ENCODE data around the gene PPM1N. TPM values are rescaled to one million over a fixed set of nuclear protein-coding genes. Genes with fewer than 3 reads are reported as not detected.
A peak's percentile ranks its signal among the peaks of the same experiment; 100 is the strongest.

Gene PPM1N
- total and polyA plus RNA-seq, 2 of the 13 experiments (the other 11 are each of a cell fraction or from before 2014, with no cell fraction given): 0.31 to 1.8 TPM

DNA sequence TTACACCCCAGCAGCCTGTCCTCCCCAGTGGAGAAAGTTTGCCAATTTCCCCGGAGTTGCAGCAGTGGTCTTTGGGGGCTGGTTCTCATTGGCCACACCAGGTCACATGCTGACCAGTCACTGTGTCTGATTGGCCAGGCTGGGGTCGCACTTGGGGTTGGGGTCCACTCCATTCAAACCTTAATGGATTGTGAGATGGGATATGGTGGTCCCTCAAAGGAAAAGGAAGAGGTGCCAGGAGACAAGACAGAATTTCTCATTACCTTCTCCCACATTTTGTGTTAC lies 3.4 kb downstream of the PPM1N start:
- Histone ChIP-seq H3K9ac (ENCODE audit: insufficient read depth, low read depth, low read length) (no peak overlapping the region), H3K36me3 (replicated peaks in 1 of 2; ENCODE audit: control insufficient read depth in 1 of 2, insufficient read depth in 2 of 2, low read length in 2 of 2) (no peaks in the 10 kb centered on the region), H3K9me3 (ENCODE audit: low read length) (no peaks in the 10 kb centered on the region), H3K4me2 (ENCODE audit: low read depth, low read length) (no peak overlapping the region), H3K4me1 (ENCODE audit: insufficient read depth, low read length) (peaks cover 50% of the 10 kb centered on the region), H3K27me3 (ENCODE audit: control insufficient read depth in 1 of 2, insufficient read depth in 2 of 2, low read length in 2 of 2) (no peaks in the 10 kb centered on the region; a peak in 1 of 5 replicates), H3K79me2 (ENCODE audit: insufficient read depth, low read length) (no peaks in the 10 kb centered on the region), H2AFZ (ENCODE audit: low read length) (no peak overlapping the region), H4K20me1 (ENCODE audit: insufficient read depth, low read length) (no peaks in the 10 kb centered on the region), H3K27ac (ENCODE audit: extremely low read length, insufficient read depth, low read length) (no peak overlapping the region), H3K4me3 (replicated peaks in 1 of 3; ENCODE audit: insufficient read depth in 1 of 3, low read depth in 2 of 3, low read length in 3 of 3) (no peak overlapping the region)
- intact Hi-C loops (cut with micrococcal nuclease; ENCODE audit: unreplicated experiment): no loop called here
- BruUV-seq (replicated peaks): no TSS peak
- in situ Hi-C loops (cut with HindIII; ENCODE audit: extremely low pct_ligation_motif_present, low pct_unique_long_range_greater_than_20kb): no loop called here
- FAIRE-seq: no peak
- DNase-seq (ENCODE audit: low spot score): no peak
- WGBS (ENCODE audit: low lambda C conversion rate): 24% methylated on average over 2 of the region's 2 CpGs
- no peak for ATAC-seq
- ChIA-PET CTCF (ENCODE audit: low intra/inter-chr PET ratio, low total read pairs) (no interaction called here), POLR2A (no interaction called here)
- TF ChIP-seq ZNF33A (CRISPR knock-in tag; IDR thresholded peaks at IDR 0.05; ENCODE audit: borderline replicate concordance) (no peak), ZNF501 (CRISPR knock-in tag; IDR thresholded peaks at IDR 0.05) (no peak), ZMYM2 (CRISPR knock-in tag; IDR thresholded peaks at IDR 0.05) (no peak), TP53 (CRISPR knock-in tag; conservative IDR thresholded peaks at IDR 0.05) (no peak), STAG1 (CRISPR knock-in tag; IDR thresholded peaks at IDR 0.05) (no peak), ZFP82 (CRISPR knock-in tag; IDR thresholded peaks at IDR 0.05; ENCODE audit: borderline replicate concordance) (no peak), ZNF224 (CRISPR knock-in tag; IDR thresholded peaks at IDR 0.05) (no peak), ZZZ3 (CRISPR knock-in tag; IDR thresholded peaks at IDR 0.05; ENCODE audit: borderline replicate concordance) (no peak), SNAI1 (CRISPR knock-in tag; IDR thresholded peaks at IDR 0.05; ENCODE audit: borderline replicate concordance) (no peak), POLR2A (IDR thresholded peaks at IDR 0.05; ENCODE audit: insufficient read depth in 1 of 2, low read depth in 2 of 2, low read length in 2 of 2) (no peak)
- TF ChIP-seq, protein P1, sequence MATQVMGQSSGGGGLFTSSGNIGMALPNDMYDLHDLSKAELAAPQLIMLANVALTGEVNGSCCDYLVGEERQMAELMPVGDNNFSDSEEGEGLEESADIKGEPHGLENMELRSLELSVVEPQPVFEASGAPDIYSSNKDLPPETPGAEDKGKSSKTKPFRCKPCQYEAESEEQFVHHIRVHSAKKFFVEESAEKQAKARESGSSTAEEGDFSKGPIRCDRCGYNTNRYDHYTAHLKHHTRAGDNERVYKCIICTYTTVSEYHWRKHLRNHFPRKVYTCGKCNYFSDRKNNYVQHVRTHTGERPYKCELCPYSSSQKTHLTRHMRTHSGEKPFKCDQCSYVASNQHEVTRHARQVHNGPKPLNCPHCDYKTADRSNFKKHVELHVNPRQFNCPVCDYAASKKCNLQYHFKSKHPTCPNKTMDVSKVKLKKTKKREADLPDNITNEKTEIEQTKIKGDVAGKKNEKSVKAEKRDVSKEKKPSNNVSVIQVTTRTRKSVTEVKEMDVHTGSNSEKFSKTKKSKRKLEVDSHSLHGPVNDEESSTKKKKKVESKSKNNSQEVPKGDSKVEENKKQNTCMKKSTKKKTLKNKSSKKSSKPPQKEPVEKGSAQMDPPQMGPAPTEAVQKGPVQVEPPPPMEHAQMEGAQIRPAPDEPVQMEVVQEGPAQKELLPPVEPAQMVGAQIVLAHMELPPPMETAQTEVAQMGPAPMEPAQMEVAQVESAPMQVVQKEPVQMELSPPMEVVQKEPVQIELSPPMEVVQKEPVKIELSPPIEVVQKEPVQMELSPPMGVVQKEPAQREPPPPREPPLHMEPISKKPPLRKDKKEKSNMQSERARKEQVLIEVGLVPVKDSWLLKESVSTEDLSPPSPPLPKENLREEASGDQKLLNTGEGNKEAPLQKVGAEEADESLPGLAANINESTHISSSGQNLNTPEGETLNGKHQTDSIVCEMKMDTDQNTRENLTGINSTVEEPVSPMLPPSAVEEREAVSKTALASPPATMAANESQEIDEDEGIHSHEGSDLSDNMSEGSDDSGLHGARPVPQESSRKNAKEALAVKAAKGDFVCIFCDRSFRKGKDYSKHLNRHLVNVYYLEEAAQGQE (IDR thresholded peaks at IDR 0.05; ENCODE audit: borderline replicate concordance in 1 of 2, low read depth in 1 of 2, low read length in 2 of 2): no peak
- TF ChIP-seq, protein P2, sequence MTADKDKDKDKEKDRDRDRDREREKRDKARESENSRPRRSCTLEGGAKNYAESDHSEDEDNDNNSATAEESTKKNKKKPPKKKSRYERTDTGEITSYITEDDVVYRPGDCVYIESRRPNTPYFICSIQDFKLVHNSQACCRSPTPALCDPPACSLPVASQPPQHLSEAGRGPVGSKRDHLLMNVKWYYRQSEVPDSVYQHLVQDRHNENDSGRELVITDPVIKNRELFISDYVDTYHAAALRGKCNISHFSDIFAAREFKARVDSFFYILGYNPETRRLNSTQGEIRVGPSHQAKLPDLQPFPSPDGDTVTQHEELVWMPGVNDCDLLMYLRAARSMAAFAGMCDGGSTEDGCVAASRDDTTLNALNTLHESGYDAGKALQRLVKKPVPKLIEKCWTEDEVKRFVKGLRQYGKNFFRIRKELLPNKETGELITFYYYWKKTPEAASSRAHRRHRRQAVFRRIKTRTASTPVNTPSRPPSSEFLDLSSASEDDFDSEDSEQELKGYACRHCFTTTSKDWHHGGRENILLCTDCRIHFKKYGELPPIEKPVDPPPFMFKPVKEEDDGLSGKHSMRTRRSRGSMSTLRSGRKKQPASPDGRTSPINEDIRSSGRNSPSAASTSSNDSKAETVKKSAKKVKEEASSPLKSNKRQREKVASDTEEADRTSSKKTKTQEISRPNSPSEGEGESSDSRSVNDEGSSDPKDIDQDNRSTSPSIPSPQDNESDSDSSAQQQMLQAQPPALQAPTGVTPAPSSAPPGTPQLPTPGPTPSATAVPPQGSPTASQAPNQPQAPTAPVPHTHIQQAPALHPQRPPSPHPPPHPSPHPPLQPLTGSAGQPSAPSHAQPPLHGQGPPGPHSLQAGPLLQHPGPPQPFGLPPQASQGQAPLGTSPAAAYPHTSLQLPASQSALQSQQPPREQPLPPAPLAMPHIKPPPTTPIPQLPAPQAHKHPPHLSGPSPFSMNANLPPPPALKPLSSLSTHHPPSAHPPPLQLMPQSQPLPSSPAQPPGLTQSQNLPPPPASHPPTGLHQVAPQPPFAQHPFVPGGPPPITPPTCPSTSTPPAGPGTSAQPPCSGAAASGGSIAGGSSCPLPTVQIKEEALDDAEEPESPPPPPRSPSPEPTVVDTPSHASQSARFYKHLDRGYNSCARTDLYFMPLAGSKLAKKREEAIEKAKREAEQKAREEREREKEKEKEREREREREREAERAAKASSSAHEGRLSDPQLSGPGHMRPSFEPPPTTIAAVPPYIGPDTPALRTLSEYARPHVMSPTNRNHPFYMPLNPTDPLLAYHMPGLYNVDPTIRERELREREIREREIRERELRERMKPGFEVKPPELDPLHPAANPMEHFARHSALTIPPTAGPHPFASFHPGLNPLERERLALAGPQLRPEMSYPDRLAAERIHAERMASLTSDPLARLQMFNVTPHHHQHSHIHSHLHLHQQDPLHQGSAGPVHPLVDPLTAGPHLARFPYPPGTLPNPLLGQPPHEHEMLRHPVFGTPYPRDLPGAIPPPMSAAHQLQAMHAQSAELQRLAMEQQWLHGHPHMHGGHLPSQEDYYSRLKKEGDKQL (CRISPR knock-in tag; IDR thresholded peaks at IDR 0.05; ENCODE audit: low read depth): no peak
- TF ChIP-seq, protein P3, sequence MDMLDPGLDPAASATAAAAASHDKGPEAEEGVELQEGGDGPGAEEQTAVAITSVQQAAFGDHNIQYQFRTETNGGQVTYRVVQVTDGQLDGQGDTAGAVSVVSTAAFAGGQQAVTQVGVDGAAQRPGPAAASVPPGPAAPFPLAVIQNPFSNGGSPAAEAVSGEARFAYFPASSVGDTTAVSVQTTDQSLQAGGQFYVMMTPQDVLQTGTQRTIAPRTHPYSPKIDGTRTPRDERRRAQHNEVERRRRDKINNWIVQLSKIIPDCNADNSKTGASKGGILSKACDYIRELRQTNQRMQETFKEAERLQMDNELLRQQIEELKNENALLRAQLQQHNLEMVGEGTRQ (IDR thresholded peaks at IDR 0.05; ENCODE audit: low read depth, low read length): no peak; the same call in 1 of the 2 replicates
- TF ChIP-seq, protein P3 (CRISPR knock-in tag; IDR thresholded peaks at IDR 0.05; ENCODE audit: borderline replicate concordance): peak; percentile 75; the same call in 1 of the 2 replicates
- TF ChIP-seq, protein P4, sequence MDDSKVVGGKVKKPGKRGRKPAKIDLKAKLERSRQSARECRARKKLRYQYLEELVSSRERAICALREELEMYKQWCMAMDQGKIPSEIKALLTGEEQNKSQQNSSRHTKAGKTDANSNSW (CRISPR knock-in tag; IDR thresholded peaks at IDR 0.05; ENCODE audit: borderline replicate concordance): no peak
